ENCODE data around the gene CRK. TPM values are rescaled to one million over a fixed set of nuclear protein-coding genes. Genes with fewer than 3 reads are reported as not detected.

The CRK gene
- total and polyA plus RNA-seq, 7 experiments from 2014 or later: 16.9 to 29.0 (median 20.9) TPM

- intact Hi-C loops (cut with micrococcal nuclease): no loop called here
- DNase-seq: no peak
- no peaks in the 10 kb centered on the region for H3K27me3 Mint-ChIP-seq
- peaks cover 34 to 43% of the 10 kb centered on the region in 2 donors for H3K4me1 ChIP-seq (ENCODE audit: control insufficient read depth in 2 of 2, insufficient read depth in 2 of 2, low read length in 2 of 2)
- H3K9me3 Mint-ChIP-seq: no peaks in the 10 kb centered on the region
- H3K4me3 ChIP-seq (ENCODE audit: low read length): no peak overlapping the region
- peak overlapping the region in 6 of 9 donors; percentile 34 to 71 (median 51) for H3K27ac Mint-ChIP-seq
- H3K36me3 ChIP-seq (ENCODE audit: control insufficient read depth in 2 of 3, insufficient read depth in 3 of 3, low read length in 3 of 3): peaks cover 0 to 6% (median 3%) of the 10 kb centered on the region in 3 experiments
- H3K4me3 Mint-ChIP-seq: peak overlapping the region in 2 of 10 donors; percentile 19 to 49
- peaks cover 41 to 85% (median 69%) of the 10 kb centered on the region in 7 donors for H3K4me1 Mint-ChIP-seq
- peaks cover 0 to 4% (median 3%) of the 10 kb centered on the region in 5 donors for H3K36me3 Mint-ChIP-seq
- H3K27ac ChIP-seq (ENCODE audit: low read depth, low read length): no peak overlapping the region
- CTCF ChIA-PET: interaction anchor here (0.7 to 1.6 kb wide), 4 partner anchors 10 to 40 kb away, joined by 3 to 4 read pairs (median 4); no protein-coding TSS in a partner anchor
- POLR2A ChIA-PET: interaction anchor here (1.0 to 1.7 kb wide), 4 partner anchors 10 to 144 kb away, joined by 3 to 12 read pairs (median 4); partner anchors contain the start of gene INPP5K
- H3K9me3 ChIP-seq (ENCODE audit: control insufficient read depth in 2 of 3, low read length in 3 of 3): no peaks in the 10 kb centered on the region
- H3K27me3 ChIP-seq (ENCODE audit: control insufficient read depth in 2 of 2, insufficient read depth in 2 of 2, low read length in 2 of 2): no peaks in the 10 kb centered on the region
- no peak for ATAC-seq
These were observed 84.0 kb downstream of the CRK start for GRCh38 chr17:1371893-1372590.

Other genes starting within 250 kb of the CRK start
- gene BHLHA9, start 185.8 kb downstream of the CRK start, total RNA-seq: not detected
- gene BHLHA9, start 185.8 kb downstream of the CRK start, polyA plus RNA-seq: not detected
- under 1 TPM in 1 of 5 experiments, not detected in 4; 0.65 TPM for gene TRARG1, start 176.6 kb downstream of the CRK start, total RNA-seq
- not detected for gene TRARG1, start 176.6 kb downstream of the CRK start, polyA plus RNA-seq
- gene YWHAE, start 56.0 kb downstream of the CRK start, total RNA-seq: 100 to 1,000 TPM; 119 to 317 (median 127) TPM
- gene YWHAE, start 56.0 kb downstream of the CRK start, polyA plus RNA-seq: 10 to 100 TPM; 30.6 to 37.3 TPM
- 10 to 100 TPM; 10.3 to 37.0 (median 23.6) TPM for gene MYO1C, start 36.5 kb upstream of the CRK start, total RNA-seq
- gene MYO1C, start 36.5 kb upstream of the CRK start, polyA plus RNA-seq: 1 to 10 TPM; 4.4 to 4.7 TPM
- 100 to 1,000 TPM in 2 of 5 experiments, 10 to 100 TPM in 3; 50.5 to 184 (median 84.2) TPM for gene INPP5K, start 60.4 kb upstream of the CRK start, total RNA-seq
- gene INPP5K, start 60.4 kb upstream of the CRK start, polyA plus RNA-seq: 10 to 100 TPM; 72.9 to 84.3 TPM
- gene PITPNA, start 106.6 kb upstream of the CRK start, total RNA-seq: 10 to 100 TPM; 31.5 to 87.9 (median 39.1) TPM
- 10 to 100 TPM; 16.6 to 25.3 TPM for gene PITPNA, start 106.6 kb upstream of the CRK start, polyA plus RNA-seq
- gene SLC43A2, start 172.6 kb upstream of the CRK start, total RNA-seq: 100 to 1,000 TPM in 1 of 5 experiments, 10 to 100 TPM in 1, 1 to 10 TPM in 2, under 1 TPM in 1; 0.44 to 112 (median 9.2) TPM
- gene SLC43A2, start 172.6 kb upstream of the CRK start, polyA plus RNA-seq: 1 to 10 TPM; 3.5 to 3.7 TPM
- gene SCARF1, start 189.5 kb upstream of the CRK start, total RNA-seq: 1 to 10 TPM; 1.2 to 9.0 (median 2.3) TPM
- under 1 TPM in 1 of 2 donors, not detected in 1; 0.06 TPM for gene SCARF1, start 189.5 kb upstream of the CRK start, polyA plus RNA-seq
- gene RILP, start 193.6 kb upstream of the CRK start, total RNA-seq: 1 to 10 TPM; 2.1 to 8.7 (median 3.0) TPM
- gene RILP, start 193.6 kb upstream of the CRK start, polyA plus RNA-seq: 1 to 10 TPM; 2.4 to 3.4 TPM
- gene PRPF8, start 228.6 kb upstream of the CRK start, total RNA-seq: 100 to 1,000 TPM; 388 to 554 (median 460) TPM
- 100 to 1,000 TPM; 167 to 272 TPM for gene PRPF8, start 228.6 kb upstream of the CRK start, polyA plus RNA-seq

All from naive thymus-derived CD4-positive, alpha-beta T cell (primary cell).